Measurements from ENCODE around the gene CSRNP3.

The CSRNP3 gene

DNA sequence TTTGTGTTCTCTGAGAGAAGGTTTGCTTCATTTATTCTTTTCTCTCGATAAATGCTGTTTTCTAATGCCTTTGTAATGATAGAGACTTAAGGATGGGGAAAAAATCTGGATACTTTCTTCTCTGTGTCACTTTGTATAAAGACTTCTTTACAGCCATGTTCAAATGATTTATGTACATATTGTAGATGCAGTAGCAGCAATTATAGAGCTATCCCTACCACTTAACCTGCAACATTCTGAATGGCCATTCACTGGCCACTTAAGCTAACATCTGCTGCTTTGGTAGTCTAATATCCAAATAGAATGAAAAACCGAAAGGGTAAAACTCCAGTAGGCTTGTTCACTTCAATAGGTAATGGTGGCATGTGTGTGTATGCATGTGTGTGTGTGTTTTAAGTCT lies 97.8 kb downstream of the CSRNP3 start:
- Histone ChIP-seq H3K9me3 (ENCODE audit: control insufficient read depth, insufficient read depth, low read depth, low read length) (no peaks in the 10 kb centered on the region), H3K27ac (ENCODE audit: extremely low read depth, low read depth, low read length) (no peak overlapping the region), H3K4me3 (ENCODE audit: low read depth, low read length) (no peak overlapping the region), H3K4me1 (ENCODE audit: control insufficient read depth, insufficient read depth, low read length) (0 out of 2 replicates have a peak, but pooled peaks cover 3% of the 10 kb centered on the region), H3K36me3 (ENCODE audit: control insufficient read depth in 2 of 2, insufficient read depth in 1 of 2, low read length in 2 of 2) (no peaks in the 10 kb centered on the region)
- TF ChIP-seq ZNF10 (tag by site-specific recombination; IDR thresholded peaks at IDR 0.05) = no peak
- TF ChIP-seq, protein P1, sequence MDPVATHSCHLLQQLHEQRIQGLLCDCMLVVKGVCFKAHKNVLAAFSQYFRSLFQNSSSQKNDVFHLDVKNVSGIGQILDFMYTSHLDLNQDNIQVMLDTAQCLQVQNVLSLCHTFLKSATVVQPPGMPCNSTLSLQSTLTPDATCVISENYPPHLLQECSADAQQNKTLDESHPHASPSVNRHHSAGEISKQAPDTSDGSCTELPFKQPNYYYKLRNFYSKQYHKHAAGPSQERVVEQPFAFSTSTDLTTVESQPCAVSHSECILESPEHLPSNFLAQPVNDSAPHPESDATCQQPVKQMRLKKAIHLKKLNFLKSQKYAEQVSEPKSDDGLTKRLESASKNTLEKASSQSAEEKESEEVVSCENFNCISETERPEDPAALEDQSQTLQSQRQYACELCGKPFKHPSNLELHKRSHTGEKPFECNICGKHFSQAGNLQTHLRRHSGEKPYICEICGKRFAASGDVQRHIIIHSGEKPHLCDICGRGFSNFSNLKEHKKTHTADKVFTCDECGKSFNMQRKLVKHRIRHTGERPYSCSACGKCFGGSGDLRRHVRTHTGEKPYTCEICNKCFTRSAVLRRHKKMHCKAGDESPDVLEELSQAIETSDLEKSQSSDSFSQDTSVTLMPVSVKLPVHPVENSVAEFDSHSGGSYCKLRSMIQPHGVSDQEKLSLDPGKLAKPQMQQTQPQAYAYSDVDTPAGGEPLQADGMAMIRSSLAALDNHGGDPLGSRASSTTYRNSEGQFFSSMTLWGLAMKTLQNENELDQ (tag by site-specific recombination; IDR thresholded peaks at IDR 0.05; ENCODE audit: low read depth) = no peak
- no peak for TF ChIP-seq ZNF623 (tag by site-specific recombination; IDR thresholded peaks at IDR 0.05)
- TF ChIP-seq ZNF24 (tag by site-specific recombination; IDR thresholded peaks at IDR 0.05) = no peak
- no peak for TF ChIP-seq ZNF548 (tag by site-specific recombination; IDR thresholded peaks at IDR 0.05)
- TF ChIP-seq ZNF48 (tag by site-specific recombination; IDR thresholded peaks at IDR 0.05) = no peak
- TF ChIP-seq, protein P2, sequence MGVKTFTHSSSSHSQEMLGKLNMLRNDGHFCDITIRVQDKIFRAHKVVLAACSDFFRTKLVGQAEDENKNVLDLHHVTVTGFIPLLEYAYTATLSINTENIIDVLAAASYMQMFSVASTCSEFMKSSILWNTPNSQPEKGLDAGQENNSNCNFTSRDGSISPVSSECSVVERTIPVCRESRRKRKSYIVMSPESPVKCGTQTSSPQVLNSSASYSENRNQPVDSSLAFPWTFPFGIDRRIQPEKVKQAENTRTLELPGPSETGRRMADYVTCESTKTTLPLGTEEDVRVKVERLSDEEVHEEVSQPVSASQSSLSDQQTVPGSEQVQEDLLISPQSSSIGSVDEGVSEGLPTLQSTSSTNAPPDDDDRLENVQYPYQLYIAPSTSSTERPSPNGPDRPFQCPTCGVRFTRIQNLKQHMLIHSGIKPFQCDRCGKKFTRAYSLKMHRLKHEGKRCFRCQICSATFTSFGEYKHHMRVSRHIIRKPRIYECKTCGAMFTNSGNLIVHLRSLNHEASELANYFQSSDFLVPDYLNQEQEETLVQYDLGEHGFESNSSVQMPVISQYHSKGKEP (tag by site-specific recombination; IDR thresholded peaks at IDR 0.05) = no peak
- no peak for TF ChIP-seq ZNF292 (tag by site-specific recombination; IDR thresholded peaks at IDR 0.05; ENCODE audit: borderline replicate concordance, low read depth)
- no peak for TF ChIP-seq PRDM6 (tag by site-specific recombination; IDR thresholded peaks at IDR 0.05)
- no peak for TF ChIP-seq ZBTB10 (tag by site-specific recombination; IDR thresholded peaks at IDR 0.05)
- no peak for TF ChIP-seq ZNF596 (tag by site-specific recombination; IDR thresholded peaks at IDR 0.05)
- TF ChIP-seq REST (tag by site-specific recombination; IDR thresholded peaks at IDR 0.05) = no peak
- no peak for TF ChIP-seq GFI1B (tag by site-specific recombination; IDR thresholded peaks at IDR 0.05)
- TF ChIP-seq MYNN (tag by site-specific recombination; IDR thresholded peaks at IDR 0.05; ENCODE audit: borderline replicate concordance) = no peak
- no peak for TF ChIP-seq ZNF571 (tag by site-specific recombination; IDR thresholded peaks at IDR 0.05)
- ChIA-PET POLR2A (no interaction called here), CTCF (no interaction called here)
